D721Med (cell line): Measurements from ENCODE around the gene CDH4.

Experiments
- DNase-seq: peaks from one replicate; pipeline ENCODE4 v3.0.0; 2011; ENCODE audit warnings: low spot score; ENCODE audit not compliant: insufficient read length
- FAIRE-seq: peaks from 2 replicates; lab custom pipeline; 2011; peaks lifted over from hg19 to GRCh38; lab: Jason Lieb, UNC
- TF ChIP-seq, protein P1 (sequence below): IDR thresholded peaks from 2 replicates; pipeline ENCODE4 v1.5.1; 2012; ENCODE audit warnings: mild to moderate bottlenecking, control low read depth; ENCODE audit not compliant: insufficient read depth; ENCODE audit errors: missing control alignments

The CDH4 gene

DNA sequence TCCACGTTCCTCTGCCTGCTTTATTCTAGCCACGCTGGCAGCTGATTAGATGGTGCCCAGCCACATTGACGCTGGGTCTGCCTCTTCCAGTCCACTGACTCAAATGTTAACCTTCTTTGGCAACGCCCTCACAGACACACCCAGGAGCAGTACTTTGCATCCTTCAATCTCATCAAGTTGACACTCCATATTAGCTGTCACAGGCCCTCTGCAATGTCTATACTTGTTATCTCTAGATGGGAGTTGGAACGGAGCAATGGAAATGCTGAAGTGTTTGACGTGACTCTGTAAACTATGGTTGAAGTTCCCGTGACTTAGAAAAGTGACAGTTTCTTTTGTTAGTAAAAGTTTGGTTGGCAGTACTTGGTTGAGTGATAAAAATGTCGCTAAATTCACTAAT lies 291.0 kb downstream of the CDH4 start:
- no peak for FAIRE-seq
- TF ChIP-seq, protein P1, sequence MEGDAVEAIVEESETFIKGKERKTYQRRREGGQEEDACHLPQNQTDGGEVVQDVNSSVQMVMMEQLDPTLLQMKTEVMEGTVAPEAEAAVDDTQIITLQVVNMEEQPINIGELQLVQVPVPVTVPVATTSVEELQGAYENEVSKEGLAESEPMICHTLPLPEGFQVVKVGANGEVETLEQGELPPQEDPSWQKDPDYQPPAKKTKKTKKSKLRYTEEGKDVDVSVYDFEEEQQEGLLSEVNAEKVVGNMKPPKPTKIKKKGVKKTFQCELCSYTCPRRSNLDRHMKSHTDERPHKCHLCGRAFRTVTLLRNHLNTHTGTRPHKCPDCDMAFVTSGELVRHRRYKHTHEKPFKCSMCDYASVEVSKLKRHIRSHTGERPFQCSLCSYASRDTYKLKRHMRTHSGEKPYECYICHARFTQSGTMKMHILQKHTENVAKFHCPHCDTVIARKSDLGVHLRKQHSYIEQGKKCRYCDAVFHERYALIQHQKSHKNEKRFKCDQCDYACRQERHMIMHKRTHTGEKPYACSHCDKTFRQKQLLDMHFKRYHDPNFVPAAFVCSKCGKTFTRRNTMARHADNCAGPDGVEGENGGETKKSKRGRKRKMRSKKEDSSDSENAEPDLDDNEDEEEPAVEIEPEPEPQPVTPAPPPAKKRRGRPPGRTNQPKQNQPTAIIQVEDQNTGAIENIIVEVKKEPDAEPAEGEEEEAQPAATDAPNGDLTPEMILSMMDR = no peak

DNA sequence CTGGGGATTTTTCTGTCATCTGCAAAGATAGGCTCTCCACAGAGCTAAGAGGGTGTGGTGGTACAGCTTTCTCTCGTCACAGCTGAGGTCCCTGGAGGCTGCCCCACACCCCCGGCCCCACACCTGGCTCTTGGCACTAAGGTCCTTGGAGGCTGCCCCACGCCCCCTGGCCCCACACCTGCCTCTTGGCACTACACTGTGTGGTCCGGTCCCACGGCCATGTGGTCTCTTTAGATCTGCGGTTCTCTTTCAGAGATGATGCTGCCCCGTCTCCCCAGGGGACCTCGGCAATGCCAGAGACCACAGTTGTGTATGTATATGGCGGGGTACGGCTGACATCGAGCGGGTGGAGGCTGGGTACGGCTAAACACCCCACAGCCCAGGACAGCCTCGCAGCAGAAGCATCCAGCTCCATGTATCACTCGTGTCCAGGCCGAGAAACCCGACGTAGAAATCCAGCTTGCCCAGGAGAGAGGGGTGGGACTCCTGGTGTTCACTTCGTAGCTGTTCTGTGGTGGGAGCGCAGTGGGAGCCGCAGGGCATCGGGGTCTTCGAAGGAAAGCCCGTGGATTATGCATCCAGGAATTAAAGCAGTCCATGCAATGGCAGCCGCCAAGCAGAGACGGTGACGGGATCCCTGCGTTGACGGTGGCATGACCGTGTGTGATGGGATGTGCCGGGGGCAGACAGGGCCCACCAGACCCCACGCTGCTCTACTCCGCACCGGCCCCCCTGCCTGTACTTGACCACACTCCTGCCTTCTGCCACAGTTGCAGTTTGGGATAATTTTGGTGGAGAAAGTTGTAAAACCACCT lies 292.1 kb downstream of the CDH4 start:
- FAIRE-seq = no peak

More for the DNA sequence above, 291.0 kb downstream of the CDH4 start:
- no peak for DNase-seq

DNA sequence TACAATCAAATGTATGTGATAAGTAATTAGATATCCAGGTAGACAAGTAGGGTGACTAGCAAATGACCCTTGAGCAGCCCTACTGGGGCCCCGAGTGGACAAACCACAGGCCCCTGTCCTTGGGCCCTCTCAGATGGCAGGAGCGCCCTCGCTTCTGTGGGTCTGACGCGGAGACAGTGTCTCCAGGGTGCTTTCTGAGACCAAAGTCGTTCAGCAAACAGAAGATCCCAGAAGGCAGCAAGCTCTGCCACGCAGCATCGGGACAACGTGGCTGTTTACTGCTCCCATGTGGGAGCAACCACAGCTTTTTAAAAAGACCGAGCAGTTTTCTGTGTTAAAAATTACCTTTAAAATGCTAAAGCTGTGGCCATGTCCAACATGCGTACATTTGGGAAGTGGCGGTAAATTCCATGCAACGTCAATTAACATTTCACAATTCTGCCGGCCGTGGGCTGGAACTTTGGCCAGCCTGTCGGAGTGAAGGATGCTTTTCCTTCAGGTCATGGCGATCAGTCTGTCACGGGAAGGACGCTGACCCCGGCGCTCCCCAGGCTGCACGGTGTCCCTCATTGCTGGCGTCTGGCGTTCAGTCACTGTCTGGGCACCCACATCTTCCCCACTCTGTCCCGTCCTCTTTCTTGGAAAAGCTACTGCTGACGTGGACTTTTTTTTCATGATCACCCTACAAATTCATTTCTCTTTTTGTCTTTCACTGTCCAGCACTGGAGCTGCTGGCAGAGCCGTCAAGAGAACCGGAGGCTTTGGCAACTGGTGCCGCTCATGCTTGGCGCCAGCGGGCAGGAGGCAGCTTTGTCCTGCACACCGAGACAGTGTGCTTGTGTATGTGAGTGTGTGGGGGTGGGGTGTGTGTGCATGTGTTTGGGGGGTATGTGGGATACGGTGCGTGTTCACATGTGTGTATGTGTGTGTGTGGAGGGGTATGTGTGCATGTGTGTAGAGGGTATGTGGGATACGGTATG lies 293.1 kb downstream of the CDH4 start:
- no peak for DNase-seq
- TF ChIP-seq, protein P1 = no peak
- no peak for FAIRE-seq

More for the DNA sequence above, 292.1 kb downstream of the CDH4 start:
- DNase-seq = no peak
- TF ChIP-seq, protein P1 = no peak

DNA sequence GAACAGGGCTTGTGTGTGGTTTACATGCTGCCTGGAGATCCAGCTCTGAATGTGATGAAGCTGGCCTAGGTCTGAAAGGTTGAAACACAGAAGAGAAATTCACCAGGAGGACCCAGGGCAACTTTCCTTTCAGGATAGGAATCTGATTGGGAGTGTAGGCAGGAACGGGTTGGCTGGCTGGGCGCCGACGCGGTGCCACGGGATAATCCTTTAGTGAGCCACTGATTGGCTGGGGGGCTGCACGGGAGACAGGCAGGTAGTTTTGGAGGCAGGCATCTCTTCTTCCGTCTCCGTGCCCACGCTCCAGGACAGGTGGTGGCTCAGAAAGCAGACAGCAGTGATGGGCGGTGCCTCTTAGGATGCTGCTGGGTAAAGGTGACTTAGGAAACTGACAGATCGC lies 294.6 kb downstream of the CDH4 start:
- FAIRE-seq (no peak), DNase-seq (no peak)
- TF ChIP-seq, protein P1 = no peak

DNA sequence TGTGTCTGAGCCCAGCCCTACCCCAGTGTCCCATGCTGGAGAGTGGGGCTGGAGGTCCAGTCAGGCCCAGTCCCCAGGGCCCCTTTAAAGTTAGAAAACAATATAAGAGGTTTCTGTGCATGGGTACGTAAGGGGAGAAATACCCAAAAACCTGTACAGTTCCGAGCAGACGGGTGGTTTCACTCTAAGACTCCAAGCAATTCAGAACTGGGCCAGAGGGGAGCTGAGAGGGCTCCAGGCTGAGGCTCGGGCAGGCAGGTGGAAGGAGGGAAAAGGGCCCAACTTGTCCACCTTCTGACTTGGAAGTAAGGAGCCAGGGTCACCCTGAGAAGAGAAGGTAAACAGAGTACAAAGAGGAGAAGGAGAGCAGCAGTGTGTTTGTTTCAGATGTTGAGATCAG lies 296.0 kb downstream of the CDH4 start:
- TF ChIP-seq, protein P1 = no peak
- DNase-seq (no peak), FAIRE-seq (no peak)

DNA sequence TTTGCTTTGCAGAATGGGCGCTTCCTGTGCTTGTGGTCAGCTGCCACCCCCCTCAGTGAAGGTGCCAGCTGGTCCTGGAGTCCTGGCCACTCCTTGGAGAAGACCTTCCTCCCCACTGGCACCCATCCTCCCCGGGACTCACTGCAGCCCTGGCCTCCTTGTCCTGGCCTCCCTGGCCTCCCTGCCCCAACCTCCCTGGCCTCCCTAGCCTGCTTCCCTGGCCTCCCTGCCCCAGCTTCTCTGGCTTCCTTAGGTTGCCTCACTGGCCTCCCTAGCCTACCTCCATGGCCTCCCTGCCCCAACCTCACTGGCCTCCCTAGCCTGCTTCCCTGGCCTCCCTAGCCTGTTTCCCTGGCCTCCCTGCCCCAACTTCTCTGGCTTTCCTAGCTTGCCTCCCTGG lies 297.8 kb downstream of the CDH4 start:
- FAIRE-seq (no peak), DNase-seq (no peak)

More for the DNA sequence above, 297.8 kb downstream of the CDH4 start:
- TF ChIP-seq, protein P1 = no peak
